ENCODE measurements around the gene ITGA1. TPM values are rescaled to one million over a fixed set of nuclear protein-coding genes. Genes with fewer than 3 reads are reported as not detected.

ITGA1 gene
- polyA plus RNA-seq, 3 donors = 0.33 to 0.89 (median 0.79) TPM

DNA sequence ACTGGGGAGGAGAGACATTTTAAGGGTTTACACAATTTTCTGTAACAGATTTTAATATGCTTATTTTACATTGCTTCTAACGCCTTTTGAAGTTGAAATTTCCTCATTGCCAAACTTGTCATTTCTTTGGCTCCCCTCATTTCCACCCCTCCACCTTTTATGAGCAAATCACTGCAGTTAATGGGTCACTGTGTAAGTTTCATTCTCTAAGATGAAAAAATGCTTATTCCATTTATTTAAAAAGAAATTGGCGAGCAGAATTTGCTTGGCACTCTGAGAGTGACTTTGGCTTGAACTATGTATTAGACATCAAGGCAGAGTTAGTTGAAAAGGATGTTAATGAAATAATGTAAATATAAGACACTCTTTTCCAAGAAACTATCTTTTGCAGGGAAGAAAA is 66.6 kb downstream of the ITGA1 start:
- Mint-ChIP-seq H3K36me3 (no peaks in the 10 kb centered on the region), H3K27me3 (ENCODE audit: low read depth in 3 of 3) (peaks cover 0 to 2% (median 0%) of the 10 kb centered on the region in 3 donors), H3K4me3 (no peak overlapping the region), H3K27ac (no peak overlapping the region), H3K4me1 (no peaks in the 10 kb centered on the region), H3K9me3 (no peaks in the 10 kb centered on the region)
- no CpG with 5 or more reads among the region's 2 CpGs for WGBS (ENCODE audit: insufficient coverage)
- intact Hi-C loops (cut with micrococcal nuclease) = no loop called here
- no peaks in the 10 kb centered on the region for H3K36me3 ChIP-seq (replicated peaks in 1 of 2; ENCODE audit: control insufficient read depth in 1 of 2, insufficient read depth in 2 of 2, low read length in 2 of 2)
- H2AFZ ChIP-seq (ENCODE audit: insufficient read depth, low read depth, low read length, poor library complexity, severe bottlenecking) = no peak overlapping the region
- H3K79me2 ChIP-seq (ENCODE audit: insufficient read depth, low read length) = no peaks in the 10 kb centered on the region
- H3K9me3 ChIP-seq (replicated peaks in 1 of 2; ENCODE audit: control insufficient read depth in 1 of 2, insufficient read depth in 1 of 2, low read length in 2 of 2) = no peaks in the 10 kb centered on the region
- no peak overlapping the region for H3K9ac ChIP-seq (ENCODE audit: insufficient read depth, low read length, poor library complexity, severe bottlenecking)
- no peaks in the 10 kb centered on the region for H3K27me3 ChIP-seq (ENCODE audit: control insufficient read depth in 2 of 2, insufficient read depth in 2 of 2, low read length in 2 of 2)
- DNase-seq = no peak
- H3K4me3 ChIP-seq (replicated peaks in 1 of 3; ENCODE audit: low read depth in 2 of 3, low read length in 3 of 3) = no peak overlapping the region
- no peak overlapping the region for H3K27ac ChIP-seq (ENCODE audit: low read depth in 1 of 2, low read length in 2 of 2)
- peaks cover 2 to 7% of the 10 kb centered on the region in 2 donors for H3K4me1 ChIP-seq (ENCODE audit: control insufficient read depth in 1 of 2, insufficient read depth in 2 of 2, low read length in 2 of 2)
- no peaks in the 10 kb centered on the region for H4K20me1 ChIP-seq (ENCODE audit: insufficient read depth, low read length)
- no peak overlapping the region for H3K4me2 ChIP-seq (replicated peaks; ENCODE audit: extremely low read depth, low read length, poor library complexity, severe bottlenecking)
- TF ChIP-seq CTCF (IDR thresholded peaks at IDR 0.05) = no peak

GRCh38 chr5:52854949-52855348 is 67.2 kb downstream of the ITGA1 start:
- Histone ChIP-seq H3K4me2 (replicated peaks; ENCODE audit: extremely low read depth, low read length, poor library complexity, severe bottlenecking) (no peak overlapping the region), H4K20me1 (ENCODE audit: insufficient read depth, low read length) (no peaks in the 10 kb centered on the region), H3K9me3 (replicated peaks in 1 of 2; ENCODE audit: control insufficient read depth in 1 of 2, insufficient read depth in 1 of 2, low read length in 2 of 2) (no peaks in the 10 kb centered on the region), H3K4me3 (replicated peaks in 1 of 3; ENCODE audit: low read depth in 2 of 3, low read length in 3 of 3) (no peak overlapping the region), H3K36me3 (replicated peaks in 1 of 2; ENCODE audit: control insufficient read depth in 1 of 2, insufficient read depth in 2 of 2, low read length in 2 of 2) (no peaks in the 10 kb centered on the region), H3K79me2 (ENCODE audit: insufficient read depth, low read length) (no peaks in the 10 kb centered on the region), H3K9ac (ENCODE audit: insufficient read depth, low read length, poor library complexity, severe bottlenecking) (no peak overlapping the region), H2AFZ (ENCODE audit: insufficient read depth, low read depth, low read length, poor library complexity, severe bottlenecking) (no peak overlapping the region), H3K4me1 (ENCODE audit: control insufficient read depth in 1 of 2, insufficient read depth in 2 of 2, low read length in 2 of 2) (peaks cover 2 to 7% of the 10 kb centered on the region in 2 donors), H3K27me3 (ENCODE audit: control insufficient read depth in 2 of 2, insufficient read depth in 2 of 2, low read length in 2 of 2) (no peaks in the 10 kb centered on the region), H3K27ac (ENCODE audit: low read depth in 1 of 2, low read length in 2 of 2) (no peak overlapping the region)
- TF ChIP-seq CTCF (IDR thresholded peaks at IDR 0.05) = no peak
- no peak overlapping the region for H3K4me3 Mint-ChIP-seq
- WGBS (ENCODE audit: insufficient coverage) = no CpG with 5 or more reads among the region's 2 CpGs
- no peak for DNase-seq
- no peak overlapping the region for H3K27ac Mint-ChIP-seq
- H3K4me1 Mint-ChIP-seq = no peaks in the 10 kb centered on the region
- no peaks in the 10 kb centered on the region for H3K9me3 Mint-ChIP-seq
- intact Hi-C loops (cut with micrococcal nuclease) = no loop called here
- no peaks in the 10 kb centered on the region for H3K36me3 Mint-ChIP-seq
- no peaks in the 10 kb centered on the region for H3K27me3 Mint-ChIP-seq (ENCODE audit: low read depth in 3 of 3)

All from CD14-positive monocyte (primary cell).